ENCODE data around the gene OR2M5. TPM values are rescaled to one million over a fixed set of nuclear protein-coding genes. Genes with fewer than 3 reads are reported as not detected.

Gene OR2M5, protein sequence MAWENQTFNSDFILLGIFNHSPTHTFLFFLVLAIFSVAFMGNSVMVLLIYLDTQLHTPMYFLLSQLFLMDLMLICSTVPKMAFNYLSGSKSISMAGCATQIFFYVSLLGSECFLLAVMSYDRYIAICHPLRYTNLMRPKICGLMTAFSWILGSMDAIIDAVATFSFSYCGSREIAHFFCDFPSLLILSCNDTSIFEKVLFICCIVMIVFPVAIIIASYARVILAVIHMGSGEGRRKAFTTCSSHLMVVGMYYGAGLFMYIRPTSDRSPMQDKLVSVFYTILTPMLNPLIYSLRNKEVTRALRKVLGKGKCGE
- not detected in 2 replicates for polyA plus RNA-seq (2014; cell fraction: cytosol; rRNA removed)
- polyA plus RNA-seq (2014; cell fraction: nucleus; rRNA removed) = not detected in 2 replicates

DNA sequence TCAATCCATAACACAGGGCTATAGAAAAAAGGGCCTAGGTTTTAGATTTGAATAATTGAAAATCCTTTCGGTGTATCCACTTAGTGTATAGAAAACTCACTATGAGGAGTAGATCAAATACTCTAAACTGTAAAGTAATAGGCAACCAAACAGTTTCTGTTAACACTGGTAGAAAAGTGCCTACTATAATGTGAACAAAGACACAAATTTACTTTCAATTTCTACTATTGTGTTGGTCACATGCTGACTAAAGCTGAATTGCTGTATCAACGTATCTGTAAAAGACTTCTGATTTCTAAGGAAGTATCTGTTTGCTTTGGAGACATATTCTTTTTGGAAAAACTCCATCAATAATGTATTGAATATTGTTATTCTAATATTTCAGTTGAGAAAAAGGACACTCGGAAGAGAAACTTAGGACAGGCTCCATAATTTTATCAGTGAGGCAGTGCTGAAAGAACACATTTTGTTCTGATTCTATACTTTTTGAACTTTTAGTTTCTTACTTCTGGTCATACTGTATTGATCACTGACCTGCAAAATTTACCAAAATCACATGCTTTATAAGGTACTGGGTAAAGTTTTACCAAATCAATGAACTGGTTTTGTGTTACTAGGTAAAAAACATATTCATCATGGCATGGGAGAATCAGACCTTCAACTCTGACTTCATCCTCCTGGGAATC lies at the start of gene OR2M5:
Gene OR2M5, plus strand, starts transcription at position 636 of the 686 bp plus-strand sequence. Its CDS starts 0 bp downstream, at position 636.
- no peak for DNase-seq (ENCODE audit: low spot score)

DNA sequence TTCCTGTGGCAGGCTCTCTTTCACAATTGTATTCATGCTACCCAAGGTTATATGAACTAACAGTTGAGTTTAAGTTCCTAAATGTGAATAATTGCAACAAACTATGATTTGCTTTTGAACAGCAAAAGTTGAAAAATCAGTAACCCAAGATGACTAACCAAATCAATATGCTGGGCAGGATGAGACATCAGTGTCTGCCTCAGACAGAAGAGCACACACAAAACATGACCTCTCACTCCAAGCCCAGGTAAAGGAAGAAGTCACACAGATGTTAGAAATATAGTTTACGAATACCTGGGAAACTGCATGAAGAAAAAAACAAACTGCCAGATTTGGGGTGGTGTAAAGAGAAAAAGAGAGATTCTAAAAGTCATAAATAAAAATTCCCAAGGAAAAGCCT lies 46.4 kb upstream of the OR2M5 start:
- DNase-seq (ENCODE audit: low spot score) = no peak

DNA sequence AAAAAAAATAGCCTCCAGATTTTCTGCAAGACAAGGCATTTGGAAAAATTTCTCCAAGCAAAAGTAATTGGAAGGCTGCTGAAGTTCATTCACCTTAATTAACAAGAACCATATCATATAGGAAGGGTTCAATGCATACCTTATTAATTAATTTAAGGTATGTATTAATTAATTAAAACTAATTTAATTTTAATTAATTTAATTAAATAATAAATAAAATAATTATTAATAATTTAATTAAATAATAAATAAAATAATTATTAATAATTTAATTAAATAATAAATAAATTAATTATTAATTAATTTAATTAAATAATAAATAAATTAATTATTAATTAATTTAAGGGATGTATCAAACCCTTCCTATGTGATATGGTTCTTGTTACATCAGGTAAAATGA lies 42.1 kb upstream of the OR2M5 start:
- no peak for DNase-seq (ENCODE audit: low spot score)

DNA sequence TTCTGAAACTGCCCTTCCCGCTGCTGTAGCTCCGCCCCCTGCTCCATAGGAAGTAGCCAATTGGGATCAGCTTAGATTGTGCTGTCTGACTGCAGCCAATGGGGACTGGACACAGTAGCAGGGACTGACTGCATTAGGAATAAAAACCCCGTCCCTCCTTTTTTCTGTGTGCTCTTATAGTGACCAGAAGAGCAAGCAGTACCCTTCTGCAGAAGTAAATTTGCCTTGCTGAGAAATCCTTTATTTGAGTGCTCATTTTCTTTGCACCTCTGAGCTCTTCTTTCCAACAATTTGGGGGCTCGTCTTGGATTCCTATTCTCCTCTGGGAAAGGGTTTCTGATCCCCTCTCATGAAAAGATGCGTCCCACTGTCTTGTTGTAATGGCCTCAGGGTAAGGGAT lies 33.8 kb upstream of the OR2M5 start:
- DNase-seq (ENCODE audit: low spot score) = no peak

DNA sequence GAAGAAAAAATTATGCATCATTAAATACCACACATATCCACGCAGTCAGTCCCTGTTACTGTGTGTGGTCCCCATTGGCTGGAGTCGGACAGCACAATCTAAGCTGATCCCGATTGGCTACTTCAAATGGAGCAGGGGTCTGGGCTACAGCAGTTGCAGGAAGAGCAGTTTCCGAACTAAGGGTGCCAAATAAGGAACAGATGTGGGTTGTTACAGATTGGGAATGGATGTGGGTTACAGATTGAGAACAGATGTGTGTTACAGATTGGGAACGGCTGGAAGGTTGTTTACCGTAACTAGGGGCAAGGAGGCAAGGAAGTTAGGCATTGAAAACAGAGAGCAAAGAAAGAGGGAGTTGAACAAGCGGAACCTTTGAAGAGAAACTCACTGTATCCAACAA lies 30.1 kb upstream of the OR2M5 start:
- DNase-seq (ENCODE audit: low spot score) = no peak

DNA sequence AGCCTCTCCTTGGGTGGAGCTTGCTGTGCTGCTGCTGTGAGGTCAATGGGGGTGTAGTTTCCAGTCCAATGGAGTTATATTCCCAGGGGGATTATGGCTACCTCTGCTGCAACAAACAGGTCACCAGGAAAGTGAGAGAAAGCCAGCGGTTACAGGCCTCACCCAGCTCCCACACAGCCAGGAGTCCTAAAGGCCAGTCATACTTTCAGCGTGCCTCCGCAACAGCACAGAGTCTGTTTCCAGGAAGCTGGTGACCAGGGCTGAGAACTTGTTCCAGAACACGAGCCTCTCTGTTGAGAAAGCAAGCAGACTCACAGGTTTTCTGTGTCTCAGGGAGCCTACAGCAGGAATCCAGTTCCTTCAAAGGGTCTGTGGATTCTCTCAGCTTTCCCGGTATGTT lies 17.3 kb upstream of the OR2M5 start:
- DNase-seq (ENCODE audit: low spot score) = no peak

DNA sequence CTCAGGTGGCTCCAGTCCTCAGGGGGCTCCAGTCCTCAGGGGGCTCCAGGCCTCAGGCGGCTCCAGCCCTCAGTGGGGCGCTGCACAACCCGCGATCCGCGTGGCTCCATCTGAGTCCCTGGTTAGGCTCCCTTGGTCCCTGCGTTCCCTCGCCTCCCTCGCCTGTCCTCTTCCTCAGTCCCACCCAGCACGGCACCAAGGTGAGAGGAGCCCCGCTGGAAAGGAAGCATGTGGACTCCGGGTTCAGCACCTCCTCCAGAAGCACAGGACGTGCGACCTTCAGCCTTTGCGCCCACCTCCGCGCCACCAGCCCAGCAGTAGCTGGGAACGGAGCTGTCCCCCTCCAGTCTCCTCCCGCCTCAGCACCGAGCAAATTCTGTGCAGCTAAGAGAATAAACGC lies 8.1 kb upstream of the OR2M5 start:
- no peak for DNase-seq (ENCODE audit: low spot score)

DNA sequence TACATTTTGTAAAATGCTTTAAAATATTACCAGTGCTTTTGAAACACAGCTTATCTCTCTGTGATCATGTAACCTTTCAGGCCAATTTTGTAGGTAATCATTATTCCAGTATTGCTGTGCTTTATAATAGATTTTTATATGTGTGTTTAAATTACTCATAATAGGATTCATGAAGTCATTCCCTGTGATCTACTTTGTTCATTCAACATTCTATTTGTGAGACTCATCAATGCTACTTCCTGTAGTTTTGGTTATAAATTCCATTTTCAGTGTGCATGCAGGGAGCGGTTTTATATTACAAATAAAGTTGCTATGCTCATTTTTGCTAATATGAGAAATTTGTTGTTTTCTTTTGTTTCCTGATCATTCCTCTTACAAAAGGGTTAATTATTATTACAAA lies 4.1 kb upstream of the OR2M5 start:
- no peak for DNase-seq (ENCODE audit: low spot score)

DNA sequence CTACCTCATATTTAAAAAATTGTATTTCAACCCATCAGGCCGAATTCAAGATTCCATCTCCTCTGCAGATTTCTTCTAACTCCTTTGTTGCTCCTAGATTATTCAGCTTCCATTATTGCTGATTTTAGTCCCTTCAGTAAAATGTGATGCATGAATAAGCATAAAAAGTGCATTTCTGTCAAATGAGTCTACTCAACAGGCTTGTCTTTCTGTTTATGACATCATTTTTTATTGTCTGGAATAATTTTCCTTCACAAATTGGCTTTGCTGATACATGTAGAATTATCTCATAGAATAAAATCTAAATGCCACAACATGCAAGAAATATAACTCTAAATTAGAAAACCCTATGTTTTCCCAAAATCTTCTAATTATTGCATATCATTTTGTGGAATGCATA lies 1.6 kb upstream of the OR2M5 start:
- no peak for DNase-seq (ENCODE audit: low spot score)

DNA sequence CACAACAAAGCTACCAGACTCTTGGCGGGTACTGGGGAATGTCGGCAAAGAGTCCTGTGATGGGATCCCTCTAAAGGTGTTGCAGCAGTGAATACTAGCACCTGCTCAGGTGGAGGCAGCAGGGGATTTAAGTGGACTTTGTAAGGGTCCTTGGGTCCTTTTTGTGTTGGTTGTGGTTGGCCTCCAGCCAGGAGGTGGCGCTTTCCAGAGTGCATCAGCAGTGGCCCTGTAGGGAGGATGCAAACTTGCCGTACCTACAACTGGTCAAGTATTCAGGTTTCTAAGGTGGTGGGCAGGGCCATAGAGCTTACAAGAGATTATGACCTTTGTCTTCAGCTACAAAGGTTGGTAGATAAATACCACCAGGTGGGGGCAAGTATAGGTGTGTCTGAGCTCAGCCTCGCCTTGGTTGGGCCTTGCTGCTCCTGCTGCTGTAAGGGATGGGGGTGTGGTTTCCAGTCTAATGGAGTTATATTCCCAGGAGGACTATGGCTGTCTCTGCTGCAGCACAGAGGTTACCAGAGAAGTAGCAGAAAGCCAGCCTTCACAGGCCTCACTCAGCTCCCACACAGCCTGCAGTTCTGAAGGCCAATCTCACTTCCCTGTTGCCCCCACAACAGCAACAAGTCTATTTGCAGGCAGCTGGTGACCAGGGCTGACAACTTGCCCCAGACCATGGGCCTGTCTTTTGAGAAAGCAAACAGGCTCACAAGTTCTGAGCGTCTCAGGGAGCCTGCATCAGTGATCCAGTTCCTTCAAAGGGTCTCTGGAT lies 7.3 kb downstream of the OR2M5 start:
- DNase-seq (ENCODE audit: low spot score) = no peak

DNA sequence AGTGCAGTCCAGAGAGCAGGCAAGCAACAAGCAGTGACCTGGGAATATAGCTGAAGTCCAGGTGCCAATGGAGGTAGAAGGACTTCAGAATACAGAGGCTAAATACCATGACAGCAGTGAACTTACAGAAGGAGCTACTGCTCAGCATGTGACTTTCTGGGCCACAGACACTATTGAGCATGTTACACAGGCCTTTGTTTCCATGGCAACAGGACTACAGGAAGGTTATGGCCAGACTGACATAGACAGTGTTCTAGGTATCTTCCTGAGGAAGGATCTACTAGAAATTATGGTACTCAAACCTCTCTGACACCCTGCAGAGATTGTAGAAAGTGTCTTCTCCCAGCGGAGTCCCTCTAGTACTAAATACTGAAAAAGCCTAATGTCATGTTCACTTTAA lies 11.0 kb downstream of the OR2M5 start:
- DNase-seq (ENCODE audit: low spot score) = no peak

DNA sequence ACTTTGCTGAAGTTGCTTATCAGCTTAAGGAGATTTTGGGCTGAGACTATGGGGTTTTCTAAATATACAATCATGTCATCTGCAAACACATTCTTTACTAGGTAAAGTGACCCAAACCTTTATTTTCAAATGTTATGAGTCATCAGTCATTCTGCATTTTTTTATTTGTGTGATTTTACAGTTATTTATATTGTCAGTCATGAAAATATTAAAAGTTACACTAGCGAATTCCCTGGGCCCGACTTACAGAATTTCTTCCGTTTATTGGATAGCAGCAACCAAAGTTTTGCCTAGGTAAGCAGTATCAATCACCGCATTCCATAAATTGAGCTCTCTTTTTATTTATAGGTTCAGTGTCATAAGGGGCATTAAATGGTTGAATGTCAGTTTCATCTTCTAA lies 13.8 kb downstream of the OR2M5 start:
- DNase-seq (ENCODE audit: low spot score) = no peak

DNA sequence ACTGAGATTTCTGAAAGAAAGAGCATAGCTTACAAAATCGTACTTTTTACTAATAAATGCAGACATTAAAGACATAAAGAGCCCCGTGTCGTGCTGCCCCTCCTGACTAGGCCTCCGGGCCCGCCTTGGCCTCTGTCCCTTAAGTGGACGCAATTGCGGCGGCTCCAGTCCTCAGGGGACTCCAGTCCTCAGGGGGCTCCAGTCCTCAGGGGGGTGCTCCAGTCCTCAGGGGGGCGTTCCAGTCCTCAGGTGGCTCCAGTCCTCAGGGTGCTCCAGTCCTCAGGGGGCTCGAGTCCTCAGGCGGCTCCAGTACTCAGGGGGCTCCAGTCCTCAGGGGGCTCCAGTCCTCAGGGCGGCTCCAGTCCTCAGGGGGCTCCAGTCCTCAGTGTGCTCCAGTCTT lies 19.1 kb downstream of the OR2M5 start:
- DNase-seq (ENCODE audit: low spot score) = no peak

DNA sequence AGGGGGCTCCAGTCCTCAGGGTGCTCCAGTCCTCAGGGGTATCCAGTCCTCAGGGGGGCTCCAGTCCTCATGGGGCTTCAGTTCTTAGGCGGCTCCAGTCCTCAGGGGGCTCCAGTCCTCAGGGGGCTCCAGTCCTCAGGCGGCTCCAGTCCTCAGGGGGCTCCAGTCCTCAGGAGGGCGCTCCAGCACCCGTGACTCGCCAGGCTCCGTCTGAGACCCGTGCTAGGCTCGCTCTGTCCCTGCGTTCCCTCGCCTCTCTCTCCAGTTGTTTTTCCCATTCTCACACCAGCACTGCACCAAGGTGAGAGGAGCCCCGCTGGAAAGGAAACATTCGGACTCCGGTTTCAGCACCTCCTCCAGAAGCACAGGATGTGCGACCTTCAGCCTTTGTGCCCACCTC lies 20.2 kb downstream of the OR2M5 start:
- DNase-seq (ENCODE audit: low spot score) = no peak

DNA sequence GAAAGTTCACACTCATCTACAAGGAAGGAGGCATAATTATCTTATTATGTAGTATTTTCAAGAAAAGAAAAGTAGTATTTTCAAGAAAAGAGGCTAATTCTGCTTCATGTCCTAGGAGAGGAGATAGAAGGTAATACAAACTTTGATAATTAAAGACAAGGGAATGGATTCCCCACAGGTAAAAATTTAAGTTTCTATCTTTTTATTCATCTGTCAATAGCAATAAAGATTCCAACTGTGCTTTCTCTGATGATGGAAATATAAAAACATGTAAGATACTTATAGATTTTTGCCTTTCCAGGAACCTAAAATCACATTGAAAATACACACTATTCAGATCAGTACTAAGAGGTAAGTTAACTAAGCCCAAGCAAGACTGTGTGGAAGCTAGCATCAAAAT lies 29.6 kb downstream of the OR2M5 start, which contains the start of gene OR2M2:
Gene OR2M2, plus strand, starts transcription at position 301 of the 400 bp plus-strand sequence. CDS start 5,165 bp downstream, outside the sequence.
- DNase-seq (ENCODE audit: low spot score) = no peak

DNA sequence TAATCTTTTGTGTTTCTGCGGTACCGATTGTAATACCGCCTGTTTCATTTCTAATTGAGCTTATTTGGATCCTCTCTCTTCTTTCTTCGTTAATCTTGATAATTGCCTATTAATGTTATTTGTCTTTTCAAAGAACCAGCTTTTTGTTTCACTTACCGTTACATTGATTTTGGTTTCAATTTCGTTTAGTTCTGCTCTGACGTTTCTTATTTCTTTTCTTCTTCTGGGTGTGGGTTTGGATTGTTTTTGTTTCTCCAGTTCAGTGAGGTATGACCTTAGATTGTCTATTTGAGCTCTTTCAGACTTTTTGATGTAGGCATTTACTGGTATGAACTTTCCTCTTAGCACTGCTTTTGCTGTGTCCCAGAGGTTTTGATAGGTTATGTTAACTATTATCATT lies 39.0 kb downstream of the OR2M5 start:
- DNase-seq (ENCODE audit: low spot score) = no peak

DNA sequence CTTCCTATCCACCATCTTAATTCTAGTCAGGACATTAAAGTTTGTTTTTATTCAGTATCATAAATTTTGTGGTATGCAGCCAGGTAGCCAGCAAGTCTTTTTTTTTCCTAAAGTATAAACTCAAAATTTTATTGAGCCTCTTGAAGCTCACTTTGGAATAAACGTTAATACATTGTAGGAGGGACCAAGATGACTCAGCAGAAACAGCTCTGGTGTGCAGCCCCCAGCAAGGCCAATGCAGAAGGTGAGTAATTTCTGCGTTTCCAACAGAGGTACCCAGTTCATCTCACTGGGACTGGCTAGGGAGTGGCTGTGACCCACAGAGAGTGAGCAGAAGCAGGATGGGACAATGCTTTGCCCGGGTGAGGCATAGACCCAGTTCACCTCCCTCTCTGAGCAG lies 42.4 kb downstream of the OR2M5 start:
- no peak for DNase-seq (ENCODE audit: low spot score)

DNA sequence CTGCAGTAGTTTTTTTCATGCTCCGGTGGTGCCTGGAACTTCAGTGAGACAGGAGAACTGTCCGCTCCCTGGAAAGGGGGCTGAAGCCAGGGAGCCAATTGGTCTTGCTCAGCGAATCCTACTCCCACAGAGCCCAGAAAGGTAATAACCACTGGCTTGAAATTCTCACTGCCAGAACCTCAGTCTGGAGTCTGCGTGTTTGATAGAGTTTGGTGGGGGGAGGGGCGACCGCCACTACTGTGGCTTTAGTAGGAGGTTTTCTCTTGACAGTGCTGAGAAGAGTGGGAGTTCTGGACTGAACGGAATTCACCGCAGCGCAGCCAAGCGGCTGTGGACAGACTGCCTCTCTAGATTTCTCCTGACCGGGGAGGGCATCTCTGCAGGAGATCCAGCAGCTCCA lies 44.1 kb downstream of the OR2M5 start:
- peak; percentile 4 for DNase-seq (ENCODE audit: low spot score)

DNA sequence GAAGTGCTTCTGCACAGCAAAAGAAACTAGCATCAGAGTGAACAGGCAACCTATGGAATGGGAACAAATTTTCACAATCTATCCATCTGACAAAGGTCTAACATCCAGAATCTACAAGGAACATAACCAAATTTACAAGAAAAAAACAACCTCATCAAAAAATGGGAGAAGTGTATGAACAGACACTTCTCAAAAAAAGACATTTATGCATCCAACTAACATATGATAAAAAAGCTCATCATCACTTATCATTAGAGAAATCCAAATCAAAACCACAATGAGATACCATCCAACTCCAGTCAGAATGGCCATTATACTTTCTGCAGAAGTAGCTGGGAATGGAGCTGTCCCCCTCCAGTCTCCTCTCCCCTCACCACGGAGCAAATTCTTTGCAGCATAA lies 49.2 kb downstream of the OR2M5 start:
- no peak for DNase-seq (ENCODE audit: low spot score)
